GM12878 (cell line): ENCODE results near the gene HUS1B. TPM values are rescaled to one million over a fixed set of nuclear protein-coding genes. Genes with fewer than 3 reads are reported as not detected.

Experiments used
- ATAC-seq: fragments of 200-7000 bp; cut with Tn5 transposase; 3 replicates; pipeline ENCODE4 v1.9.1; 2020; ENCODE audit warnings: mild to moderate bottlenecking, moderate library complexity
- BruUV-seq: library from RNA; stranded (reverse); fragments of 400-500 nt; replicated peaks from 2 replicates; lab custom pipeline; 2021; lab: Mats Ljungman, UMichigan
- CTCF ChIA-PET: fragments of 300-600 bp; sonication (Branson Sonifier 250); formaldehyde crosslinking; extraction: SDS; loops from one replicate; lab custom pipeline; 2021; ENCODE audit warnings: inconsistent platforms; lab: Yijun Ruan, JAX
- POLR2A ChIA-PET: fragments of 350-600 bp; formaldehyde crosslinking; extraction: SDS; loops from one replicate; lab custom pipeline; 2021; ENCODE audit warnings: inconsistent platforms; lab: Charles Lee
- RAD21 ChIA-PET: fragments of 300-600 bp; sonication (Branson Sonifier 250); formaldehyde crosslinking; loops from one replicate; lab custom pipeline; 2023; ENCODE audit warnings: antibody characterized with exemption; ENCODE audit not compliant: unreplicated experiment; lab: Charles Lee
- SMC1A ChIA-PET: fragments of 300-600 bp; sonication (Branson Sonifier 250); formaldehyde crosslinking; loops from one replicate; lab custom pipeline; 2023; ENCODE audit not compliant: unreplicated experiment, uncharacterized antibody; lab: Charles Lee
- DNase-seq: peaks from one replicate; pipeline ENCODE4 v3.0.0-alpha.2; 2011; ENCODE audit warnings: low read depth, low spot score
- FAIRE-seq: peaks from 3 replicates; lab custom pipeline; 2011; peaks lifted over from hg19 to GRCh38; lab: Jason Lieb, UNC
- H2AFZ ChIP-seq: 2 replicates; pipeline ENCODE4 v1.6.0; 2011; ENCODE audit warnings: low read depth, low read length, control low read depth; ENCODE audit not compliant: control insufficient read depth
- H3K27ac ChIP-seq: 2 replicates; pipeline ENCODE4 v1.5.1; 2011; ENCODE audit warnings: control low read depth; ENCODE audit not compliant: control insufficient read depth, insufficient read depth
- H3K27me3 ChIP-seq, 2 experiments: replicated peaks in 1 of 2; 2 replicates each; pipeline versions ENCODE4 v1.6.0 to v1.6.1; 2011; ENCODE audit warnings: low read length in 1 of 2; ENCODE audit not compliant: control insufficient read depth in 2 of 2, insufficient read depth in 2 of 2
- H3K36me3 ChIP-seq, 2 experiments: 2 replicates each; pipeline ENCODE4 v1.5.1; 2011; ENCODE audit warnings: low read length in 1 of 2; ENCODE audit not compliant: control insufficient read depth in 2 of 2, insufficient read depth in 2 of 2
- H3K4me1 ChIP-seq: 2 replicates; pipeline ENCODE4 v1.6.1; 2011; ENCODE audit warnings: mild to moderate bottlenecking, low read length, moderate library complexity, mixed read lengths; ENCODE audit not compliant: control insufficient read depth, insufficient read depth
- H3K4me2 ChIP-seq: 2 replicates; pipeline ENCODE4 v1.6.0; 2011; ENCODE audit warnings: control low read depth; ENCODE audit not compliant: control insufficient read depth, insufficient read depth
- H3K4me3 ChIP-seq: fragments of 200-600 bp; sonication (generic); 2 replicates; pipeline ENCODE4 v1.5.1; 2016
- H3K79me2 ChIP-seq: 2 replicates; pipeline ENCODE4 v1.6.0; 2011; ENCODE audit warnings: low read length; ENCODE audit not compliant: control insufficient read depth, insufficient read depth
- H3K9ac ChIP-seq: 2 replicates; pipeline ENCODE4 v1.8.0; 2011; ENCODE audit warnings: low read length, control low read depth, mixed read lengths; ENCODE audit not compliant: control insufficient read depth, insufficient read depth
- H3K9me3 ChIP-seq: replicated peaks from 3 replicates; pipeline ENCODE4 v1.5.1; 2011; ENCODE audit warnings: mild to moderate bottlenecking, low read length; ENCODE audit not compliant: control insufficient read depth, insufficient read depth
- H4K20me1 ChIP-seq: 2 replicates; pipeline ENCODE4 v1.6.0; 2011; ENCODE audit not compliant: control insufficient read depth, insufficient read depth
- CBFB ChIP-seq: IDR thresholded peaks from 2 replicates; pipeline ENCODE4 v1.6.1; 2016; ENCODE audit warnings: antibody characterized with exemption, low read depth
- CTCF ChIP-seq, 3 experiments: IDR thresholded peaks in 2 of 3; conservative IDR thresholded peaks in 1 of 3; 2 replicates each; pipeline ENCODE4 v1.5.1; 2011; ENCODE audit warnings: low read depth in 3 of 3, low read length in 3 of 3, mild to moderate bottlenecking in 3 of 3, control low read depth in 2 of 3, moderate library complexity in 2 of 3, inconsistent platforms in 1 of 3, mixed read lengths in 1 of 3; ENCODE audit not compliant: control insufficient read depth in 2 of 3, insufficient read depth in 1 of 3; ENCODE audit errors: extremely low read depth in 1 of 3
- E2F4 ChIP-seq: IDR thresholded peaks from 2 replicates; pipeline ENCODE4 v1.6.1; 2012; ENCODE audit warnings: low read depth, low read length, improper control_type of control experiment
- HSF1 ChIP-seq: fragments of 150-350 bp; IDR thresholded peaks from 2 replicates; pipeline ENCODE4 v1.6.1; 2014; ENCODE audit warnings: mild to moderate bottlenecking, low read depth, low read length
- MYB ChIP-seq: fragments of 150-350 bp; IDR thresholded peaks from 2 replicates; pipeline ENCODE4 v1.6.1; 2014; ENCODE audit warnings: mild to moderate bottlenecking, low read depth, low read length, borderline replicate concordance
- RELA ChIP-seq: fragments of 450-650 bp; IDR thresholded peaks from 2 replicates; pipeline ENCODE4 v1.8.0; 2014; ENCODE audit warnings: borderline replicate concordance; ENCODE audit not compliant: partially characterized antibody
- RFX5 ChIP-seq: IDR thresholded peaks from 2 replicates; pipeline ENCODE4 v1.6.1; 2011; ENCODE audit warnings: low read depth, low read length, improper control_type of control experiment
- SKIL ChIP-seq: fragments of 450-650 bp; IDR thresholded peaks from 2 replicates; pipeline ENCODE4 v1.6.1; 2017; ENCODE audit warnings: mild to moderate bottlenecking, low read depth, inconsistent platforms; ENCODE audit not compliant: poor library complexity, severe bottlenecking
- STAT1 ChIP-seq: fragments of 450-650 bp; conservative IDR thresholded peaks from 2 replicates; pipeline ENCODE4 v1.6.1; 2014; ENCODE audit warnings: antibody characterized with exemption, mild to moderate bottlenecking
- SUZ12 ChIP-seq: fragments of 200-600 bp; sonication (generic); IDR thresholded peaks from one replicate; pipeline ENCODE4 v1.6.1; 2018; ENCODE audit warnings: antibody characterized with exemption, mild to moderate bottlenecking; ENCODE audit not compliant: unreplicated experiment
- ZNF217 ChIP-seq: fragments of 450-650 bp; IDR thresholded peaks from 2 replicates; pipeline ENCODE4 v1.6.1; 2017; ENCODE audit warnings: antibody characterized with exemption, mild to moderate bottlenecking
- WGBS: methylation state at CpG from one replicate; pipeline ENCODE4 v1.1.6; 2016; ENCODE audit warnings: low lambda C conversion rate; ENCODE audit not compliant: insufficient replicate concordance, insufficient coverage; ENCODE audit errors: missing lambda C conversion rate; 5-methylcytosine and 5-hydroxymethylcytosine counted together
- in situ Hi-C: fragments of 300-500 bp; cut with MboI; formaldehyde crosslinking; loops from 9 replicates; pipeline ENCODE4 v1.14.3; 2018; ENCODE audit warnings: mixed read lengths
- intact Hi-C: fragments of 100-400 bp; cut with micrococcal nuclease; formaldehyde crosslinking; loops from one replicate; pipeline ENCODE4 v1.14.2; 2022; ENCODE audit not compliant: unreplicated experiment
- polyA plus RNA-seq, 11 experiments: library from polyadenylated mRNA; depleted of rRNA in 4 of 11; unstranded in 6 of 11; stranded (reverse) in 5 of 11; fragments of >200 nt; fragmentation: Nextera tagmentation in 4 of 11; fragmentation: Illumina TruSeq in 1 of 11; extraction: Ambion mirVana in 4 of 11; extraction: Trizol in 1 of 11; gene quantifications; 1 replicate in 1 of 11; 2 replicates in 10 of 11; pipeline versions ENCODE4 v1.2.1 to v1.2.3, GENCODE V29; 2011 to 2016; ENCODE audit warnings: inconsistent platforms in 2 of 11, missing spikeins in 2 of 11, low read depth in 1 of 11
- total RNA-seq, 4 experiments: library from RNA; depleted of rRNA in 3 of 4; stranded (reverse); fragments of >200 nt in 3 of 4; fragmentation: Illumina TruSeq in 1 of 4; extraction: Trizol in 1 of 4; gene quantifications; 2 replicates each; pipeline versions ENCODE4 v1.2.1 to v1.2.3, GENCODE V29; 2013 to 2021

Gene HUS1B
- total and polyA plus RNA-seq, 10 of the 15 experiments (the other 5 are each of a cell fraction or from before 2014, with no cell fraction given), result 0.11 to 1.3 (median 0.68) TPM; not detected in 3

GRCh38 chr6:699319-699718 is 42.4 kb upstream of the HUS1B start:
- Histone ChIP-seq H3K9me3 (no peaks in the 10 kb centered on the region), H4K20me1 (no peaks in the 10 kb centered on the region), H3K27ac (no peak overlapping the region), H3K4me1 (no peaks in the 10 kb centered on the region), H3K4me3 (no peak overlapping the region), H3K36me3 (no peaks in the 10 kb centered on the region), H3K4me2 (no peak overlapping the region), H2AFZ (no peak overlapping the region), H3K9ac (no peak overlapping the region), H3K79me2 (no peaks in the 10 kb centered on the region), H3K27me3 (no peaks in the 10 kb centered on the region; a peak in 2 of 4 replicates)
- no TSS peak for BruUV-seq
- CTCF ChIA-PET, result interaction anchor here (1.4 kb wide), 1 partner anchor 21 kb away, joined by 3 read pairs; no protein-coding TSS in a partner anchor
- 73% methylated on average over 6 of the region's 6 CpGs for WGBS
- no peak for ATAC-seq
- no peak for FAIRE-seq
- RAD21 ChIA-PET, result no interaction called here
- TF ChIP-seq MYB (no peak), E2F4 (no peak), CTCF (IDR thresholded peaks at IDR 0.05 in 2 of 3, conservative IDR thresholded peaks at IDR 0.05 in 1 of 3; ENCODE audit: control insufficient read depth in 2 of 3, extremely low read depth in 1 of 3, insufficient read depth in 1 of 3, low read depth in 3 of 3, low read length in 3 of 3) (no peak), ZNF217 (no peak), CBFB (no peak), RELA (no peak), SUZ12 (no peak), SKIL (no peak), STAT1 (no peak), RFX5 (no peak), HSF1 (no peak)
- intact Hi-C loops (no loop called here), in situ Hi-C loops (no loop called here)
- SMC1A ChIA-PET, result interaction anchor here (1.2 kb wide), 1 partner anchor 23 kb away, joined by 3 read pairs; no protein-coding TSS in a partner anchor
- no peak for DNase-seq
- POLR2A ChIA-PET, result no interaction called here
